CD4-positive, alpha-beta T cell treated with Interferon gamma for 1 hour (primary cell): ENCODE measurements around the gene UBE4A.
"Not testable (repeated sequence)": the region's sequence is repeated elsewhere in the genome, so short reads cannot be mapped to it uniquely, and the experiment has no call there.

Experiments used
- DNase-seq: peaks from one replicate; pipeline ENCODE4 v3.0.0-alpha.2; 2020

Gene UBE4A

GRCh38 chr11:118401880-118402590 is 42.6 kb downstream of the UBE4A start:
- DNase-seq: no peak

GRCh38 chr11:118402594-118402993 is 43.2 kb downstream of the UBE4A start:
- DNase-seq: not testable (repeated sequence)

GRCh38 chr11:118406599-118407166 is 47.3 kb downstream of the UBE4A start:
- no peak for DNase-seq

DNA sequence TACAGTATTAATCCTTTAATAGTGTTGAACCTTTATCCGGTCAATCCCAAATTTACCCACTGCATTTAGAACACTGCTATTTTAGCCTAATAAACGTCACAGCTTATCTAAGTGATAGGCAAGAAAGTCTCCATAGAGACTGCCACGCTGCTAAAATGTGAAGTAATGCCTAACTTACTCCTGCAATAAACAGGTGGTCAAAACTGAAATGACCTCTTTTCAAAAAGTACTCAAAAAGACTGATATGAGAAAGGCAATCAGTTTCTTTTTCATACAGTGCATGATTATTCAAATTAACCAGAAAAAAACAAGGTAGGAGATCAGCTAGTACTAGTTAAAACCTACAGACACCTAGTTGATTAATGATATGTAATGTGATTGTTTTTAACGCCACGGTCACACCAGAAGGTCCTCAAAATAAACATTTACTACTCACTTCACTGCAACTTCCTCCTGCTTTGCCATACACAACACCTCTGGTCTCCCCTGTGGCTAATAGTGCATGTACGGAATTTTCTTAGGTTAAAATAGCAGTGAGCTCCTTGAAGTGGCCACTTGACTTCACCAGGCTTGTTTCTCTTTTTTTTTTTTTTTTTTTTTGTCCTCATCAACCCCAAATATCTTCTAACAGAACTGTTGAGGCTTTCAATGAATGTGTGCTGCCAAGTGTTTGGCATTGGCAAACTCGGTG is 50.8 kb downstream of the UBE4A start:
- DNase-seq: no peak

GRCh38 chr11:118411530-118411929 is 52.1 kb downstream of the UBE4A start:
- DNase-seq: no peak

DNA sequence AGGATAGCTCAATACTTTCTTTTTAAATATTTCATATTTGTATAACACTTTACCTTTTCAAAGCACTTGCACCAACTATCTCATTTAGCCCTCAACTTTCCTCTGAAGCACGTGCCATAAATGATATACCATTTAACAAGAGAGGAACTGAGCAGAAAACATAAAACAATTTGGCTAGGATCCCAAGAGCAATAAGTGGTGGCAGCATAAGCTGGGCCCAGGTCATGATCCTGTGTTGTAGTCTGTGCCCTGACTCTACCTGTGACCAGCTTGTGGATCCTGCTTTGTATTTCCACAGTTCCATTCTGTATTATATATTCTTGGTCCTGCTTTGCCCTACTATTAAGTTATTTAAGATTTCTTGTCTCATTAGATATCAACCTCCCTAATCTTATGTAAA is 53.5 kb downstream of the UBE4A start:
- DNase-seq: no peak

DNA sequence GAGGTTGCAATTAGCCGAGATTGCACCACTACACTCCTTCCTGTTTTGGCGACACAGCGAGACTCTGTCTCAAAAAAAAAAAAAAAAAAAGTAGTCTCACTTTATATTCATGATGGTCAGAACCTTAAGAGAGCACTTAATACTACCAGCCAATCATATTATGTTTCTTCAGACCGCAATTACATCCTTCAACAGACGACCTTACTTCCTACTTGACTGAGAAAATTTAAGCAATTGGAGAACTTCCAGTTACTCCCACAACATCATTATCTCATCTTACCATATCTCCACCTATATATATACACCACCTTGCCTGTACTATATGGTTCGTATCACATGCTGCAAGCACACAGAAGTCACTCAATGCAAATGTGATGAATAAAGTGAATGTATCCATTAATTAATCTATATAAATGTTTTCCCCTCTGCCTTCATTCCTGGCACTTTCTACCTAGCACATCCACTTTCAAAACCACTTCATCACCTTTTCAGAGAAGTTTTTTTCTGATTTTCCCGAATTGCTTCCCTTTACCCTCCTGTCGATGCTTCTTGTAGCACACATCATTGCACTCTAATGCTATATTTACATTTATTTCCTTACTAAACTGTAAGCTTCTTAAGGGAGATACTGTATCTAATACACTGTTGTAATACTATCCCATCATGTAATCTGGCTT is 55.8 kb downstream of the UBE4A start:
- no peak for DNase-seq

DNA sequence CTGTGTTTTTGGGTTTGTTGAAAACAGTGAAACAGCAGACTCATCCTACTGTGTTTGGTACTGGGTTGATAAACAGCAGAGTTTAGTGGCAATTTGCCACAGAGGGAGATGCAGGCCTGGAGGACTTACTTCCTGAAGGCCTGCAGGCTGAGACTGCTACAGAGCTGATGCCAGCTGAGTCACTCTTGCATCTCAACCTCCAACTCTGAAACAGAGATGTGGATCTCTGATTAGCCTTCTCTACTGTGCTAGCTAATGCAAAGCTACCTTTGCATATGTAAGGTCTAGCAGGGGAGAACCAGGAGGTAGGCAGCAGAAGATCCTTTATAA is 56.3 kb downstream of the UBE4A start:
- DNase-seq: no peak

- not testable (repeated sequence) for DNase-seq
These were observed 57.5 kb downstream of the UBE4A start for GRCh38 chr11:118416900-118417299.

- no peak for DNase-seq
These were observed 58.4 kb downstream of the UBE4A start for GRCh38 chr11:118417801-118418200.

GRCh38 chr11:118418766-118419165 is 59.4 kb downstream of the UBE4A start:
- DNase-seq: no peak

GRCh38 chr11:118427707-118428106 is 68.3 kb downstream of the UBE4A start:
- no peak for DNase-seq

DNA sequence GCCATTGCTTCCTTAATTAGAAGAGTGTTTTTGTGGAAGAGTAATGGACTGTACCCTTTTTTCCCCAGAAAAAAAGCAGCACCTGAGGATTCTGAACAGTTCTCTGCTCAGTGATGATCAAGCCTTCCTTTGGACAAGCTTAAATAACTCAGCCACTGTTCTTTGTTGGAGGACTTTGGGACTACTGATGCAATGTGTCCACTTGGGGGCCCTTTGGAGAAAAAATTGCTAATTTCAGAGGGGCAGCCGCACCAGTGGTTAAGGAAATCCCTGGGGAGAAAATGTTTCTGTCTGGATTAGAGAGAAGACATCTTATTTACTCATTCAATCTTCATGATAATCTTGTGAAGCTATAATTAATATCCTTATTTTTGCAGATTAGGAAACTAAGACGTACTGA is 71.6 kb downstream of the UBE4A start:
- DNase-seq: no peak

- DNase-seq: no peak
These were observed 74.7 kb downstream of the UBE4A start for GRCh38 chr11:118434123-118434552.

DNA sequence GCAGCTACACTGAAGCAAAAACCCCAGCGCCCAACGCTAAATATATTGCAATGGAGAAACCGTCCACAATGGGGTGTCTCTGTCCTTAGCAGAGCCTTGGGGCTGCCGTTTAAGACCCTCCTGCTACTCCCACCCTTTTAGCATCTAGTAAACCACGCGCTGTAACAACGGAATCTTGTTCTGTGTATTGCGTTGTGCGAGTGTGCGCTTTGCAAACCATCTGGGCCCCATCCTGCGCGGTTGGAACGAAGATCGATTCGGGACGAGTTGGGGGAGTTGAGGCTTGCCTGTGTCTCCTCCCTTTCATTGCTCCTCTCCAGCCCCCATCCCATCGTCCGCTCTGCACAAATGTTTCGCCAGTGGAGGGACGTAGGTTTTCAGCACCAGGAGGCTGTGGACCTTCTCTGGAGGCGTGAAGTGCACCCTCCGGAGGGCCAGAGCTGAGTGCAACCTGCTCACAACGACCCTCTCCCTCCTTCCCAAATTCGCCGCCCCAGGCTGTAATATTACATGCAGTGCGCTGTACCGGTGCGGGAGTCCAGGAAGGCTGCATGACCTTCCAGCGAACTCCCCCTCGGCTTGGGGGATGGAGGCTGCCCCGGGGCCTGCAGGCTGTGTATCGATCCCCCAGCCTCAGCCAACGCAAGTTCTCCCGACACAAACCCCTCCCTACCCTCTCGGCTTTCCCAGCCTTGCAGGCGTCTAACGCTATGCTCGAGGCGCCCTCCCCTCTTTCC is 75.3 kb downstream of the UBE4A start:
- DNase-seq: peak; percentile 19

DNA sequence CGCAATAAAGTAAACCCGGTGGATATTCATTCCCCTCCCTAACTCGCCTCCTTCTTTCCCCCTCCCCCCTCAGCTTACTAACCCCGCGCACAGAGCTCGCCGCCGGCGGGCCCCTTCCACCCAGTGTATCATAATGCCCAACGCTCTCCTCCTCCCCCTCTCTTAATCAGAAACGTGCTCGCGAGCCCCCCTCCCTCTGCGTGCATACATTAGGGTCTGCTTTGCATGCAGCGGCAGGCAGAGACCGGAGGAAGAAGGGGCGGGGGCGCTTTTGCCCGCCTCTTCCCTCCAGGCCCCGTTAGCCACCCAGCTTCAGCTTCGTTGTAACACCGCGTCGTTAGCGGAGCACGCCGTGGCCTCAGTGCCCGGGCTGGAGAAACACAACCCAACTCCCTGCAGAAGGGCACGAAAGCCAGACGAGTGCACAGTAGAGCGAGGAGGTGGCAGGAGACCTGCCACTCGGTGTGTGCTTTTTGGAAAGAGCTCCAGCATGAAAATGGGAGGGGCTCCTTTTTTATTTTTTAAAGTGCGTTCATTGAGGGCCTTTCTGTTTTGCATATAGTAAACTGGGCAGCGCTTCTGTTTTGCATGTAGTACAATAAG is 76.0 kb downstream of the UBE4A start:
- DNase-seq: peak; percentile 49

- DNase-seq: peak; percentile 89
These were observed 76.7 kb downstream of the UBE4A start, which contains the start of gene KMT2A for GRCh38 chr11:118435893-118436624. KMT2A (plus strand) TSS chr11:118436492; CDS start chr11:118436513, 21 bp downstream.

GRCh38 chr11:118436639-118437207 is 77.3 kb downstream of the UBE4A start:
- DNase-seq: peak; percentile 52

DNA sequence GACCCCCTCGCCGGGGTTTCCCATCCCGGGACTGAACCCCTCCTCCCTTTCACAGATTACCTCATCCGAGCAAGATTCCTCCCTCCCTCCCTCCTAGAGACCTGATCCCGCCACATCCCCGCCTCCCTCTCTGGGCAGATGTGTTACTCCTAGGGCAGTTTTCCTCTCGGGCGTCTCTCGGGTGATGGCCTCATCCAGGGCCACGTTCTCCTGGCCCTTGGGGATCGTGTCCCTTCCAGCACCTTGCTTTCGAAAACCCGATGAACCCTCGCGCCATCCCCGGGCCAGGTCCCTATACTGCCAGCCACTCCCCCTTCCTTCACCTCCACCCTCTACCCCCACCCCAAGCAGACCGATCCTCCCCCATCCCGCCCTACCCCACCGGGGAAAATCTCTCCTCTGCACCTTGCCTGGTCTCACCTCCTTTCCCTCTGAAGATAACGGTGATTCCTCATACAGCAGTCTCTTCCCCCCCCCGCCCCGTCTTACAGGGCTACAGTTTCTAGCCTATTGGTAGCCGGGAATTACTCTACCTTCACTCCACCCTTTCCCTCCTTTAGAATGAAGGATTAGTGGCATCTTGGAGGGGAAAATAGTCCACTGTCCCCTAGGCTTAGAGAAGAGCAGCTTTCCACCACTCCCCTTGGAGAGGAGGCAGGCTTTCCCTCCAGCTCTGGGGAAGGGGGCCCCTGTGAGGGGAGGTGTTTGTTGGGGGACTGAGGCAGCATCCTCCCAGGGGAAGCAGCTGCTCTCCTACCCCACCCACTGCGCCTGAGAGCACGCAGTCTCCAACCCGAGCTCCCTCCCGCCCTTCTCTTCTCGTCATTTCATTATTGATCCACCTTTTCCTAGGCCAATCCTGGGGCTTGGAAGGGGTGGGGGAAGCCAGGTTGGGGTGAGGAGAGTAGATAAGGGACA is 78.1 kb downstream of the UBE4A start:
- peak; percentile 48 for DNase-seq

DNA sequence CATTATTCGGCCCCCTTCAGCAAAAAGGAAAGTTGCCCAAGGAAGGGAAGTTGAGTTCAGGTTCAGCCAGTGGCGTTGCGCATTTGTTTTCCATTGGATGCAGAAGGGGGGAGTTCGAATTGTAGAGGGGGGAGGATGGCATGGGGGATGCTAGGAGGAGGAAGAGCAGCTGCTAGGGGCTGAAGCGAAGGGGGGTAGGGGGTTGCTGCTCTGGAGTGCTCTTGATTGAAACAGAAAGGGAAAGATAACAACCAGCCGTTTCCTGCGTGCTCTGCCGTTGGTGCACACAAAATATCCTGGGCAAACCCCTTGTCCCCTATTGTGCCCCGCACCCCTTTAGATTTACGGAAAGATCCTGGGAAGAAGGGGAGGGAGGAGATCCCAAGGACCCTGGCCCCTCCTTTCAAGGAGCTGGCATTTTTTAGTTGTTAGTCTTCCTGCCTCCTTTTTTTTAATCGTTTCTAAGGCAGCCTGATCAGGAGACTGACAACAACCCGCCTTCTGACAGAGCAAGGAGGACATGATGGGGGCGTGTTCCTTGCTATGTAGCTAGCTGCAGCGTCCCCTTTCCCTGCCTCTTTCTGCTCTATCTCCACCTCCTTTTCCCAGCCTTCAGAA is 79.0 kb downstream of the UBE4A start:
- DNase-seq: peak; percentile 47
